ENCODE measurements around the gene KRT81.
"Not testable (repeated sequence)": the region's sequence is repeated elsewhere in the genome, so short reads cannot be mapped to it uniquely, and the experiment has no call there.

The KRT81 gene

GRCh38 chr12:52270541-52271070, 20.7 kb downstream of the KRT81 start:
- DNase-seq: no peak

- no peak for DNase-seq
Measured at GRCh38 chr12:52268212-52268611, 23.1 kb downstream of the KRT81 start.

GRCh38 chr12:52267699-52268098, 23.6 kb downstream of the KRT81 start:
- DNase-seq: no peak

GRCh38 chr12:52267266-52267665, 24.1 kb downstream of the KRT81 start:
- DNase-seq: no peak

GRCh38 chr12:52266514-52266913, 24.8 kb downstream of the KRT81 start:
- no peak for DNase-seq

- DNase-seq: no peak
Measured at GRCh38 chr12:52264435-52264825, 26.9 kb downstream of the KRT81 start.

- no peak for DNase-seq
Measured at GRCh38 chr12:52263761-52264434, 27.4 kb downstream of the KRT81 start.

GRCh38 chr12:52262286-52262685, 29.0 kb downstream of the KRT81 start:
- no peak for DNase-seq

- DNase-seq: no peak
Measured at GRCh38 chr12:52261208-52261484, 30.2 kb downstream of the KRT81 start.

GRCh38 chr12:52260361-52261207, 30.8 kb downstream of the KRT81 start:
- peak in 1 of 3 experiments; percentile 38 for DNase-seq

GRCh38 chr12:52259657-52260243, 31.6 kb downstream of the KRT81 start:
- DNase-seq: peak in 2 of 3 experiments; percentile 16 to 54

GRCh38 chr12:52258335-52258901, 32.9 kb downstream of the KRT81 start:
- no peak for DNase-seq

GRCh38 chr12:52257922-52258321, 33.4 kb downstream of the KRT81 start:
- DNase-seq: not testable (repeated sequence)

- no peak for DNase-seq
Measured at GRCh38 chr12:52257074-52257551, 34.2 kb downstream of the KRT81 start.

GRCh38 chr12:52256584-52256935, 34.8 kb downstream of the KRT81 start:
- DNase-seq: no peak

- no peak for DNase-seq
Measured at GRCh38 chr12:52255926-52256583, 35.3 kb downstream of the KRT81 start.

- DNase-seq: no peak
Measured at GRCh38 chr12:52254965-52255751, 36.2 kb downstream of the KRT81 start.

- no peak for DNase-seq
Measured at GRCh38 chr12:52254180-52254964, 37.0 kb downstream of the KRT81 start.

GRCh38 chr12:52253391-52254179, 37.7 kb downstream of the KRT81 start:
- DNase-seq: no peak

GRCh38 chr12:52252728-52253343, 38.5 kb downstream of the KRT81 start:
- DNase-seq: no peak
